Ureter (tissue), 1 donor: ENCODE data around the gene PTPRK. TPM values are rescaled to one million over a fixed set of nuclear protein-coding genes. Genes with fewer than 3 reads are reported as not detected.

ENCODE experiments used
- DNase-seq: peaks from one replicate; pipeline ENCODE4 v3.0.0-alpha.2; 2020; ENCODE audit warnings: low spot score
- total RNA-seq: library from RNA; stranded (reverse); gene quantifications from one replicate; pipeline ENCODE4 v1.2.4, GENCODE V29; 2023
- donor health status: DM: yes; HTN: yes; CAD: no.

The PTPRK gene
- total RNA-seq, 1 donor from 2014 or later, result 107 TPM

DNA sequence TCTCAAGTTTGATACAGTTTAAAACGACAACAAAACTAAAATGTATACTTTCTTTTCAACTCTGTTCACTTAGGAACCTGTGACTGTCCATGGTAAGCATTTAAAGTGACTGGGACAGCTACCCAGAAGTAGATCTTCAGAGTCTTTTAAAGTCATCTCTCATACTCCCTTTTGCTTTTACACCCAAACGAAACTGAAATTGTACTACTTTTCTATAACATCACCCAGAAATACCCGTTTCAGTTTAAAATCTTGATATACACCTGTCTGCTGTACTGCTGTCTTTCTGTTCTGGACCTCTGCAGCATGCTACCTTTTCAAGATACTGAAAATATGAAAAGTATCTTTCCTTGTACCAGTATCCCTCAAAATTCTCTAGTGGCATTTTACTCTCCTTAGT is 449.2 kb downstream of the PTPRK start:
- DNase-seq, result no peak

DNA sequence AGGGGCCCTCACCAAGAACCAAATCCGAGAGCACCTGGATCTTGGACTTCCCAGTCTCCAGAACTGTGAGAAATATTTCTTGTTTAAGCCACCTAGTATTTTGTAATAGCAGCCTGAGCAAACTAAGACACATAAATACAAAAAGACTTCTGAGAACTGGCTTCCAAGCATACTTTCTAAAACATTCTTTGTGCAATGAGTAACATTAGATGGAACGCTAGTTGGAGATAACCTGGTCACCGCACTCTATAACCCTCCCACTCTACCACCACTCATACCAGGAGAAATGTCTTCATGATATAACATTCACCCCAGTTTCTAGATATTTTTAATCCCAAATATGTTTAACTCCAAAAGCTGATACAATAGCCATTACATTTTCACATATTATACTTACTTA is 450.0 kb downstream of the PTPRK start:
- DNase-seq, result no peak

DNA sequence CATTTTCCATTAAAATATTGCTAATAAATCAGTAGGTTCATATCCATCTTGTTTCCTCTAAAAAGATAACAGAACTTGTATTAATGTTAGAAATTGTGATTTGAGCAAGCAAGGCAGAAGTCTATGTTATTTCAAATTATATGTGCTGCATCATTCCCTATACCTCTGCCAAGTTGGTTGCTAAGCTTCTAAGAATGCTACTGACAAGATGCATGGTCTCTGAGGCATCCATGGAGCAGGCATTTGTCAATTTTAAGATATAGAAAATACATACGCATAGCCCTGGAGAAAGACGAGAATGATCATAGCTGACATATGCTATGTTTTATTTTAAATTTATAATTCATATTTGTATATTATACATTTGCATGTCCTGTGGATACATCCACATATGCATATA is 451.2 kb downstream of the PTPRK start:
- DNase-seq, result no peak

DNA sequence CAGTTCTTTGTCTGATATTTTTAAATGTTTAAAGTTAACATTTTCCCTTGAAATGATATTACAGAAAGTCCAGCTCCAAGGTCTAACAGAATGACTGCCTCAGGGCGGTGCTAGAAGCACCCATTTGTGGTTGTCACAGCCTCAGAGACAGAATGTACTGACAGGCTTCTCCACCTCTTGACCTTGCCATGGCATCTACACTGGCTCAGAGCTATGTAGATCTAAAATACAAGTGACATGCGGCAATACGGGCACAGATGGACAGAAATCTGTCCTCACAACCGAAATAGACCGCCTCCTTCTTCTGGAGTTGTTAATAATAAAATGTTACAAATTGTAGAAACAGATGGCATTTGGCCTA is 452.3 kb downstream of the PTPRK start:
- DNase-seq, result no peak

DNA sequence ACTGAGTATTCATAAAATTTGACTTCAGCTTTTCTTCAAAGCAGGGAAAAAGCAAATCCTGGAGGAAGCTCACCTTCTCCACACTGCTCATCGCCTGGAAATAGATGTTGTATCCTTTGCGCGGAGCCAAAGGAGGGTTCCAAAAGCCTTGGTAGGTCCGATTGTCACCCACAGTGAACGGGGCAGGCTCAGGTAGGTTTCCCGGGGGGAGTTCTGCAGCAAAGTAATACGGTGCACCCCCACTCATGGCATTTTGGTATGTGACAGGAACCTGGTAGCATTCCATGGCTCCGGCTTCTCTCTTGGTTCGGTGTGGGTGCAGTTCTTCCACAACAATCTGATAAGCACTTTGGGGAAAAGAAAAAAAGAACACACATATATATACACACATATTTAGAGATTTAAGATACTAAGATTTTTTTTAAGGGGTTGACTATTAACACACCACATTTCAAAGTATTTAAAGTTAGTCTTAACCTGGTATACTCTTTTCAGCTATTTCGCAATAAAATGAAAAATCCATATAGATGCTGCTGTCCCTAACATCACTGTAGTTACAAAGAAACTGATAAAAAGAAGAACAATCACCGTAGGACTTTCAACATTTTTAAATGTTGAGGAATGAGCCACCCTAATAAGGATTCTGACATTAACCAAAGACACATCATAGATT is 452.8 kb downstream of the PTPRK start:
- DNase-seq, result no peak

DNA sequence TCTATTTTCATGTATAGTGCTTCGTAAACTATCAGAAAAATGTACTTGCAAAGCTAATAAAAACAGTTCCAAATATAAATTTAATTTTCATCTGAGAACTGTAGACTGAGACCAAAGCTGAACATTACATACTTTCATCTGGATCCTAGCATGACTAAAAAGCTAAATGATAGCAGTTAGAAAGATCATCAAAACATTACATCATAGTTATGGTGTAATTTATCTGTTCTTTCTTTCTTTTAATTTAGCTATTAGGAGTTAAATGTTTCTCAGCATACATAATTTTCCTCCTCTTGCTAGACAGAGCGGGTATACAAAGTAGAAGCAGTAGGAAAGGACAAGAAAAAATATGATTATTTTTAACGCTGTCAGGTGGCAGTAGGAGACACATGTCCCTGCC is 455.3 kb downstream of the PTPRK start:
- no peak for DNase-seq

DNA sequence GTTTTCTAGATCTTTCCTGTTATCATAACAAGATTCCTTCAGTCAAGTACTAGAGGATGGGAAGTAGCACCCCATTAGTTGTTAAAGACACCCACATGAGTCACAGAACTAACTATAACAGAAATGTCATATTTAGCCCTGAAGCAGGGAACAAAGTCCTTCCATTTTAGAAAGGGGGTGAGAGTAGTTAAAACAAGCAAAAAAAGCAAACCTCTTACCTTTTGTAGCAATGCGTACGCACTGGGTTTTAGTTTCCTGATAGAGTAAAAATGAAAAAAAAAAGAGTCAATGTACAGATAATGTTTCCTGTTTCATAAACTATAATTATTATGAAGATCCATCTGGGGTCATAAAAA is 455.9 kb downstream of the PTPRK start:
- DNase-seq, result no peak

DNA sequence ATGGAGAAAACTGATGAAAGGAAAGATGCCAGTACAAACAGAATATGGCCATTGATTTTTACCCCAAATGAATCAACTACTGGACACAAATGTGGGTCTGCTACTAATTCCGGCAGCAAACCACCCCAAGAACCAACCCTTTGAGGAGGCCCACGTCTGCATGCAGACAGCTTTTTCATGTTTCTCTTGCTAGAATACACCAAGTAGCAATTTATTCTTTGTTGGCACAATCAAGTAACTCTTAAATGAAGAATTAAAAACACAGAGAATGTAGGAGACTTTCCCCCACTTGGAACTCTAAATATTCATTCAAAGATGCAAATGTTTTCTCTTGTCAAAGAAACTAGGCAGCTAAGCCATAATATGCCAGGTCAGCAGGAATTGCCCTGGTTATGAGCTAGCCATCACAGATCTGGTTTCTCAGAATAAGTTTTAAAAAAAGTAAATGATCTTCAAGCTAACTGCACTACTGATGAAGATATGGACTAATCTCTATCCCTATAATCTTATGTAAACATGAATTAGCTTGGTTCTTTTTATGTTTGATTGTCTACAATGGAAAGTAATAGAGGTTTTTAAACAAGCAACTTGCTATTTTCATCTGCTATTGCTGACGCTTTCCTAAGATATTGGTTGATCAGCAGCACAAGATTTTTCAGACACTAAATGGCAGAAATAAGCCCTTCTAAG is 456.4 kb downstream of the PTPRK start:
- DNase-seq, result no peak

DNA sequence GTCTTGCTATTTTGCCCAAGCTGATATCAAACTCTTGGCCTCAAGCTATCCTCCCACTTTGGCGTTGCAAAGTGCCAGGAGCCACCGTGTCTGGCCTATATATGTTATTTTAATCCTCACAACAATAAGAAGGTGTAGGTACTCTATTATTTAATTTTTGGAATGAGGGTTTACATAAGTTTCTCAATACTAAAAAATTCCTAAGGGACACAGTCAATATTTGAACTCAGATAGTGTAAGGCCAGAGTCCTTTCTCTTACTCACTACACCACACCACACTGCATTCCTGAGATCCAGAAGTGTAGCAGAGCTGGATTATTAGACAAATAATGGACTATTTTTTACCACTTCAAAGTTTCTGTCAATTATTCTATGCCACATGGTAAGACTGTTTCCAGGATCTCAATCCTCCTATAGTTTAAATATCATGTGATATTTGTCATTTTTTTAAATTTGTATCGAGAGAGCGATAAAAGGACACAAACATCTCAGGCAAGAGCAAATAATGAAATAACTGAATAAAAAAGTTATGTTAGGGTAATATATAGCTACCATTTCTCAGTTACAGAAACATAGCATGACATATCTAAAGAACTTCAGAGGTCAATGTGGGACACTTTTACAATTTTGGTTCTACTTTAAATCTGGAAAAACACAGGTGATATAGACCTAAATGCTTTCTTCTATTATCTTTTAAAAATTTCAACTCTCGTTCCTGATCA is 457.4 kb downstream of the PTPRK start:
- DNase-seq, result no peak

DNA sequence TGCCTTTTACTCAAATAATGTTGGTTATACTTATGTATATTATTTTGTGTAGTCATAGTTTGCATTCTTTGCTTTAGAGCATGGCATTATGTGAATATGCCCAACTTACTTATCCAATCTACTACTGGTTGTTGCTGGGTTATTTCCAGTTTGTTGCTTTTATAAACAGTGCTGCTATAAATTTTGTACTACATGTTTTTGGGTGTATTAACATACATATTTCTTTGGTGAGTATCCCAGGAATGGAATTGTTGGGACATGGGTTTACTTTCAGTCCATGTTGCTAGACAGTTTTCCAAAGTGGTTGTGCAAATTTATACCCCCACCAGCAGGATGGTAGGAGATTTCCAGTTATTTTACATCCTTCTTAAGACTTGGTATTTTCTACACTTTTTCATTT is 462.5 kb downstream of the PTPRK start:
- DNase-seq, result no peak

DNA sequence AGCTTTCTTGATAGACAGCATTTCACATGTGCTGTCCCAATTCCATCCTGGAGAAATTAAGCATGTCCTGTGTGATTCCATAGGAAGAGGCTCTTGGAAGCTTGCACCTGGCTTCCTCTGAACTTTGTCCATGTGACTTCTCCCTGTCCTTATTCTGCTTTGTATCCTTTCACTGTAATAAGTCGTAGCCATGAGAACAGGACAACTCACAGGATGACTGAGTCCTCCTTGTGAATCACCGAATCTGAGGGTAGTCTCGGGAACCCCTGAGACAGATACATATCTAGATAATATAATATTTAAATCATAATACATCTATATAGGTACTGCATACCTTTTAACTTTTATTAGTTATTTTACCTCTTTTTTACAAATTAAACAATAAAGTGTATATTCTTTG is 462.9 kb downstream of the PTPRK start:
- no peak for DNase-seq

DNA sequence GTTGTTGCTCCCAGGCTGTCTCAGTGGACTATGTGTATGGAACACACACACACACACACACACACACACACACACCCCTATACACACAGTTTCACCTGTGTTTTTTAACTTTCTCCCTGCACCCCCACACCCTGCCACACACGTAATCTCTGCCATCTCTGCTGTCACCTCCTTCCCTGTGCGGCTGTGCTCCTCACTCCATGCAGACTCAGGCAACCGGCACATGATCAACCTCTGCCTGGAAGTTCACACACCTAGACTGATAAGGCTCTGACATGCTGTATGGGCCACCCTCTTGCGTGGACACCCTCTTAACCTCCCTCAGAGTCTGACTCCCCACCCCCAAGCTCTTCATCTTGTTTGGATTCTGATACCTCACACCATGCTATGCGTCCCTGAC is 467.3 kb downstream of the PTPRK start:
- no peak for DNase-seq

DNA sequence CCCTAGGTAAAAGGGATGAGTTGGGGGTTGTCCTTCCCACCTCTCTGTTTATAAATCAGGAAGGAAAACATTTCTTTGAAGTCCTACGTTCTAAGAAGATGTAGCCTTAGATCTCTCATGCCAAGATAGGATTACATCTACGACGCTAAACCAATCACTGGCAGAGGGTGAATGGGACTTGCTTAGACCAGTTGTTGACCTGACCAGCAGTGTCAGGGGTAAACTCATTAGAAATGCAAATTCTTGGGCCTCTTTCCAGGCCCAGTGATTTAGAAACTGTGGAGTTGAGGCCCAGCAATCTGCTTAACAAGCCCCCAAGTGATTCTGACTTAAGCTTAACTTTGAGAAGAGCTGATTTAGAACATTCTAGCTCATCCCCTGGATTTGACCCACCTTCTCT is 472.4 kb downstream of the PTPRK start:
- DNase-seq, result no peak

DNA sequence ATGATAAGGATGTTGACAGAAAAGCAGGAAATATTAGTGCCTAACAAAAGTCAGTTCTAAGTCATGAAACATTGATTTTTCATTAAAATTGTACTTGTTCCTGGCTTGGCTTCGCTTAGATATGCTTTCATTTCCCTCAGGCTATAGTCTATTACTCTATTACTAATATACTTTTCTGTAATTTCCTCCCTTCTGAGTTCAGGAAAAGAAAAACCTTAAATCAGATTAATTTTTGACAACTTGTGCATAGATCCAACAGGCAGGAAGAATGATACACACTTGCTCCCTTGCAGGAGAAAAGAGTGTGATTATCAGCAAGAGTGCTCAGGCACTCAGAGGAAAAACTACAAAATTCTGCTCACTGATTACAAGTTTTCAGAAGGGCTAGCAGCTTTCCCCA is 474.4 kb downstream of the PTPRK start:
- DNase-seq, result no peak

DNA sequence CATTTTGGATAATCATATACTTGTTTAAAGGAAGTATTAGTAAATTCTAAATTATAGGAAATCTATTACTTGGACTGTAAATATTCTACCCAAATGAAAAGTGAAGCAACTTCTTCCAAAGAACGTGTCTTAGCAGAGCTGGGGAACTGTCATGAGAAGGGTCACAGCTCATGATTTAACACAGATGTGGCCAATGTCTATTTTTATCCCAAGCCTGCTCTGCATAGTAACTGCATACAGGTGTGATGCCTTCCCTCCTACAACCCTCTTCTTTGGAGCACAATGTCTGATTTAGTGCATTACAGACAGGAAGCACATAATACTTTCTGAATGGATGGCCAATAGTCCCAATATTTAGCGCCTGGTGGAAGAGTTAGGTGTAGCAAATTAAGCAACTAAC is 480.9 kb downstream of the PTPRK start:
- DNase-seq, result no peak

DNA sequence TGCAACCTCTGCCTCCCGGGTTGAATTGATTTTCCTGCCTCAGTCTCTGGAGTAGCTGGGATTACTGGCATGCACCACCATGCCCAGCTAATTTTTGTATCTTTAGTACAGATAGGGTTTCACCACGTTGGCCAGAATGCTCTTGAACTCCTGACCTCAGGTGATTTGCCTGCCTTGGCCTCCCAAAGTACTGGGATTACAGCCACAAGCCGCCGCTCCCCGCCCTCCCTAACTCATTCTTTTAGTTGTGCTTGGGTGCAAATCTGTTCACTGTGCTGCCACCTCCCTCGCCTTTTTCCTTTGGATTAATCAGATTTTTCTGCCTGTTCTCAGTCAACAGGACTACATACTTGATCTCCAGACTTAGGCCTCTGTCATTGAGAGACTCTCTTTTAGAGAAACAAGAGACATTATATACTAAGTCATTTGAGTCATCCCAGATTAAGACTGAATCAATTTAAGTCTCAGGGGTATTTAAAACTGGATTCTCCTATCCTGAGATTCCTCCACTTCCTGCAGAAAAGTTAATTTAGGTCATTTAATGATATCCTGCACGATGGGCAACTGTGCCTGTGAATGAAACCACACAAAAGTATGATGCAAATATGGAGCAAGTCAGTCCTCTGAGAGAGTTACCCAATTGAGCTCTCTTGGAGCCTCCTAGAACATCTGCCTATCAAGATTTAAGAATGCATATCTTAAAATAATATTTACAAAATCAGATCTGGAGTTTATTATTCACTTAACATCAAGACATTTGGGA is 483.4 kb downstream of the PTPRK start:
- no peak for DNase-seq

DNA sequence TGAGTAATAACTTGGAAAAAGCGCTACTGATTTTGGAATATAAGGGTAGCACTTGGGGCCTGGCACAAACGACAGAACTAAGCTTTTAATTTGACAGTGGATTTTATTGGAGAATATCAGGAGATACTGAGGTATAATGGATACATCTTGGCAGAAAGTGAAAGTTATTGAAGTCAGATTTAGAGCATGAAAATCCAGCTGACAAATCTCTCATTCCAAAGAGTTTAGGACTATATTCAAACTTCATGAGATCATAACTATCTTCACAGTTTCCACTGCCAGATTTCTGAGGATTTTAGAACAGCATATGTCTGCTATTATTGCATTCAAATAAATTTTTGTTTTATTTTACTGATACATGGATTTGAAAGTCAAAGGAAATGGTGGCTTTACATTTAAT is 487.2 kb downstream of the PTPRK start:
- no peak for DNase-seq

DNA sequence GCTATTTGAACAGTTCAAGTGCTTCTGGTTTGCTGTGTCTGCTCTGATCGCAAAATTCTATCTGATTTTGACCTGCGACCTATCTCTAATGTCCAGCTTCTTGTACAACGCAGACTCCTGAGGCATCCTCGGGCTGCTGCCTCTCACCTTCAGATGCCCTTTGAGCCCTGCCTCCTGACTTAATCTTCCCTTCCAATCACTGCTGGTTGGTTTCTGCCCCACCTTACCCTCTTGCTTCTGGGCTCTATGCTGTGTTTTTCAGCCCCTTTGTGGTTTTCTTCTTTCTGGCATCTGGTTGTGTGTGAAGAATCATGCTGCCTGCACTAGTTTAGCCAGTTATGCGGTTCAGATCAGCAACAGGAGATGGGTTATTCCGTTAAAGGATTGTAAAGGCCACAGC is 488.4 kb downstream of the PTPRK start:
- DNase-seq, result no peak

DNA sequence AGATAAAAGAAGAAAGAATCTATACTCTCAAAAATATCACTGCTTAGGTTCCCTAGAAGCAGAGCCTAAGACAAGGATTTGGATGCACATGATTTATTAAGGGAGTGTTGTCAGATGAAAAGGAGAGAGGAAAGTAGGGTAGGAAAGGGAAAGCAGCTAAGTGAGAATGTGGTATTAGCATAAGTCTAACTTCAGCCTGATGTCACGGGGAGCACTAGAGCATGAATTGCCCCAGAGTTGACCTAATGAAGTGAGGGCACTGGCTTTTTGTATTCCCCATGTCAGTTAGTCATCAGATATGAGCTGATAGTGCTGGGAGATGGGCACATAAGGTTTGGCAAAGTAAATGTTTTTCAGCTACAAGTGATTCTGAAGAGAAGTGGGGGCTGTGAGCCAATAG is 490.6 kb downstream of the PTPRK start:
- no peak for DNase-seq

DNA sequence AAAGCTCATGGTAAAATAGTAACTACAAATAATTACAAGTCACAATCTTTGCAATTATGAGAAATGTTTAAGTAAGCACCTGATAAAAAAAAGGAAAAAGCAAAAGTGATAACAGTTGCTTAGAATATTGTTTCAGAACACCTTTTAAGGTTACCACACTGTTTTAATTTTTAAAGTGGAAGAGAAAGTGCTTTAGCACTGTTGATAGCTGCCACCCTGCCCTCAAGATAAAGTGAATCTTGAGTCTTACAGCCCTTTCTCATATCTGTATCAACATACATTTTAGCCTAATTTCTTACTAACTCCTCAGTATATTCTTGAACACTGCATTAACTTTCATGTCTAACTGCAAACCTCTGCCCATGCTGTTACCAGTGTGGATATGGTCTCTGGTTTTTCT is 492.2 kb downstream of the PTPRK start:
- DNase-seq, result no peak

DNA sequence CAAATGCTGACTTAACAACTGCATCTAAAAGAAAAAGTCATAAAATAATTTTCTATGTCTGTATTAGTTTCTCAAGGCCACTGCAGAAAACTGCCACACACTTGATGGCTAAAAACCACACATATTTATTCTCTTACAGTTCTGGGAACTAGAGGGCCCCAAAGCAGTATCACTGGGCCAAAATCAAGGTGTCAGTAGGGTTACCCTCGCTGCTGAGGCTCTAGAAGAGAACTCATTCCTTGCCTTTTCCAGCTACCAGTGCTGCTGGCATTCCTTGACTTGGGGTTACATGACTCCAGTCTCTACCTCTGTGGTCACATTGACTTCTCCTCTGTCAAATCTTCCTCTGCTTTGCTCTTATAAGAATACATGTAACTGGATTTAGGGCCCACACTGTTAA is 494.9 kb downstream of the PTPRK start:
- DNase-seq, result no peak

DNA sequence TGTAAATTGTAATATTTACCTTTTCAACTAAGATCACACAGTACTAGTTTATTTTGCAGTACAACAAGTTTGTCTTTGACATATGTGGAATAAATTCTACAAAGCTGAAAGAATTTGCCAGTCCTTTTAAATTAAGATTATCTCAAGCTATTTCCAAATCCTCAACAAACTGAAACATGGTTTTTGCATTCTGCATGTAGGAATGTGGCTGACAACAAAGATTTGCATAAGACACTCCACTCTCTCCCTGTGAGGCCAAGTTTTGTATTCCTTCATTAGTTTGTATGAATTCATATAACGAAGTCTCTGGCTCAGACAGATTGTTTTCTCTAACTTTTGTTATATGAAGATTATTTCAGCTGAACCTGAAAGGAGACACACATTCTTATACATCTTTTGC is 495.4 kb downstream of the PTPRK start:
- DNase-seq, result no peak

DNA sequence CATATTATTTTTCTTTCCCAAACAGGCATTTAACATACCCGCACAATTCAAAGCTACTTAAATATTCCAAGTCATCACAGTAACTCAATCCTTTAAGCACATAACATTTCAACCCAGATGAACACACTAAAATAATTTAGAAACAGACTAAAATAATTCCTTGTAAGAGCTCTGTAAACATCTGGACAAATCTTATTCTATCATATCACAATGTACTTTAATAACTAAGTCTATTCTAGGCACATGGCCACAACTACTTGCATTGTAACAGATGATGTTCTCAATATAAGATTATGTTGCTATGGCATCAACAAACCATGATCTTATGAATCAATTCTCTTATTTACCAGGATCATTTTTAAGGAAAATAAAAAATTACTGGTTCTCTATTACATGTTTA is 496.4 kb downstream of the PTPRK start:
- no peak for DNase-seq
